SKM-1 (cell line): ENCODE data around the gene TNFRSF14.
"Not testable (repeated sequence)": the region's sequence is repeated elsewhere in the genome, so short reads cannot be mapped to it uniquely, and the experiment has no call there.

Experiments used
- DNase-seq: peaks from one replicate; lab custom pipeline; 2025; ENCODE audit not compliant: unreplicated experiment; lab: John Stamatoyannopoulos, UW

TNFRSF14 gene

GRCh38 chr1:2538376-2538775, 17.8 kb upstream of the TNFRSF14 start:
- no peak for DNase-seq

DNA sequence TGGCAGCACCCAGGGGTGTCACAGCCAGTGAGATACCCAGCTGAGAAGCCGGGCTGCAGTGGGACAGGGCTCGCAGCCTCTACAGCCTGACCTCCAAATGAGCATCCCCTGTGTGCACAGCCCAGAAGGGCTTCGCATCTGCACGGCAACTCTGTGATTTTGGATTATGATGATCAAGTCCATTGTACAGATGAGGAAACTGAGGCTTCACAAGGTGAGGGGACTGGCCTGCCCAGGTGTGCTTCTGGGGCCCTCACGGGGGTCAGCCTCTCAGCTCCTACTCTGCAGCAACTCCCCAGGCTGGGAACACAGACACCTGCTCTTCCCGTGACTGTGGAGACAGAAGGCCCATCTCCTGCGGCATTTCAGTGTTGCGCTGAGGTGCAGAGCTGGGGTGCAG, 17.3 kb upstream of the TNFRSF14 start:
- DNase-seq = no peak

DNA sequence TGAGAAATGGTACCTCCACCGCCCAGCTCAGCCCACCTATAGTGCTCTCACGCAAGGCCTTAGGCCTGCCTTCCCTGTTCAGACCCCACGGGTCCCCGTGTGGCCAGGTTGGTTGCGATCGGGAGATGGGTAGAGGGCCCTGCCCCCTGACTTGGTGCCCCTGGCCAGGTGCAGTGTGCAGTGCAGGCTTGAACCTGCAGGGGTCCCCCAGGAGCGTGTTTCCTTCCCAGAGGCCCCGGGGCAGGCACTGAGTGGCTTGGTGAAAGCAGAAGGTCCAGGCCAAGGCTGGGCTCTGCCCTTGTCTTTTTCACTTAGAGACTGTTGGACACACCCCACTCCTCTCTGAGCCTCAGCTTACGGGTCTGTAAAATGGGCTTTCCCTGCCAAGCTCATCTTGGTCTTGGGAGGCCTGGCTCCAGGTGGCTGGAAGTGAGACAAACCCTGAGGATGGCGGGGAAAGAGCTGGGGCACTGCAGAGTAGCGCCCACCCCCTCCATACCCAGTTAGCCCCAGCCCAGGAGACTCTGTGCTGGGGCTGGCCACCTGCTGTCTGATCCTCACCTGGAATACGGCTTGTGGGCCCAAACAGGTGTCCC, 16.8 kb upstream of the TNFRSF14 start:
- DNase-seq = no peak

- no peak for DNase-seq
Observed at GRCh38 chr1:2540816-2541492, 15.2 kb upstream of the TNFRSF14 start.

DNA sequence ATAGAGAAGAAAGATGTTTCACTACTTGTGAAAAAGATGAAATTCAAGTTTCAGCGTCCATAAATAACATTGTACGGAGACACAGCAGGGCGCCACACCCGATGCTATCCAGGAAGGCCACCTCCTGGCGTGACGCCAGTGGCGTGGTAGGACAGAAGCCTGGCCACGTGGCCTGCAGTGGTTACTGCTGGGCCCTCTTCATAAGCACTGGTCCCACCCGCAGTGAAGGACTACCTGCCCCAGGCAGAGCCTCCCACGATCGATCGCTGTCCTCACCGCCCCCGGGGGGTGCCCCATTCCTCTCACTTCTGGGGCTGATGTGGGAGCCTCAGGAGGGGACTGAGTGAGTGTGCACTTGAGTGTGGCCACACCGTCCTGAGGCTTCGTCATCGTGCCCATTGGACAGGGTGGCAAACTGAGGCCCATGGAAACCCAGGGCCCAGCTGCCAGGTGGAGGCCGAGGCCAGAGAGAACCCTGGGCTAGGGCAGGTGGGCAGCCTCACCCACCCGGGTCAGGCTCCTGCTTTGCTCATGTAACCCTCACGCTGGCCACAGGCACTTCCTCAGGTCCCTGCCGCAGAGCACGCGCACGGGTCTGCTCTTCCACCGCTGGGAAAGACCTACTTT, 14.4 kb upstream of the TNFRSF14 start:
- DNase-seq = no peak

DNA sequence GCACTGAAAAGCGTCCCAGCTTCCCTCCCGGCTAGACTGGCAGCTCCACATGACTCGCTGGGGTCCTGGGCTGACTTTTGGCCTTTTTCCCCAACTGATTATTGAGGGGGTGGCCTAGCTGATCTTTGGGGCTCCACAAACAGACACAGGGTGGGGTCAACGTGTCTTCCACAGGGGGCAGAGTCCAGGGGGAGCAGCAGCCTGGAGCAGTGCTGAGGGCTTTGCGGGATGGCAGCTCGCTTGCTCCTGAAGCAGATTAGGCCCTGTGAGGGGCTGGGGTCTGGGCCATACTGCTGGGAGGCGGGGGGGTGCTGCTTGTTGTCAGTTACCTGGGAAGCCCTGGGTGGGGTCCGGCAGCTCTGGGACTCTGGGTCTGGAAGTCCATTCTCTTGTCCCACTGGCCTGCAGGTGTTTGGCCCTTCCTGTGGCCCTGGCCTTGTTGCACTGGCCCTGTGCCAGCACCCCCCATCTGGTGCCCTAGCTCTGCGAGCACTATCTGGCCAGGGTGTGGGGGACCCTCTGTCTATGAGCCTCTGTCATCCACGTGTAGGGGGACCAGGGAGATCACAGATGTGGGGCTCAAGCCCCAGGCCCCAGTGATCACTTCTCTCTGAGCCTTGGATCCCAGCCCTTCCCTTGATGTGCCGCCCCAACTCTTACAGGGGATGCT, 13.8 kb upstream of the TNFRSF14 start:
- no peak for DNase-seq

GRCh38 chr1:2543543-2544092, 12.6 kb upstream of the TNFRSF14 start:
- DNase-seq = no peak

DNA sequence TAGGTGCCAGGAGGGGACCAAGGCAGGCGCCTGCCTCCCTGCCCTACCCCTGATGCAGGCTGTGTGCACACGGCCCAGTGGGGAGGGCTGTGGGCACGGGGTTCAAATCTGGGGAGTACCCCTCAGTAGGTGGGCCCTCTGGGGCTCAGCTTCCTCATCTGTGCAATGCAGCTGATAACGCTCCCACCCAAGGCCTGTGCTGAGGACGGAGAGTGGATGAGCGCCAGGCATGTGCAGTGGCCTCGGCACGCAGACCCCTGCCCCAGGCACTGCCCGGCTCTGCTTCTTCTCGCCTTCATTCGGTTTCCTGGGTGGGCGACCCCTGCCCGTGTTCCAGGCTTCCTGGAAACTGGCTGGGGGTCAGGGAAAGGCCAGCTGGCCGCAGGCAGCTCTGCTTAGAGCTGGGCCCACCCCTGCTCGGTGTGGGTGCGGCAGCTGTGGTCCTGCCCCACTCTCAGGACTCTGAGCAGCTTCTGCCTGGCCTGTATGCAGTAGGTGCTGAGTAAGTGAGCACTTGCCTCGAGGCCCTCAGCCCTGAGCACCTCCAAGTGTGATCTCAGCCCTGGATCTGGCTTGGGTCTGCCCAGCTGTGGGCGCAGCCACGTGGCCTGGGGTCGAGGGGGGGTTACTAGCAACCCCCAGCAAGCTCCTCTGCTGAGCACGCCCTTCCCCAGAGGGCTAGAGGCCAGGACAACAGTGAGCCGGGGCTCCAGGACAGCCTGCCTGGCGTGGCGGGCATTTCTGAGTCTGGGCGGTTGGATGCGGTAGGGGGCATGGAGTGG, 11.9 kb upstream of the TNFRSF14 start:
- DNase-seq = no peak

DNA sequence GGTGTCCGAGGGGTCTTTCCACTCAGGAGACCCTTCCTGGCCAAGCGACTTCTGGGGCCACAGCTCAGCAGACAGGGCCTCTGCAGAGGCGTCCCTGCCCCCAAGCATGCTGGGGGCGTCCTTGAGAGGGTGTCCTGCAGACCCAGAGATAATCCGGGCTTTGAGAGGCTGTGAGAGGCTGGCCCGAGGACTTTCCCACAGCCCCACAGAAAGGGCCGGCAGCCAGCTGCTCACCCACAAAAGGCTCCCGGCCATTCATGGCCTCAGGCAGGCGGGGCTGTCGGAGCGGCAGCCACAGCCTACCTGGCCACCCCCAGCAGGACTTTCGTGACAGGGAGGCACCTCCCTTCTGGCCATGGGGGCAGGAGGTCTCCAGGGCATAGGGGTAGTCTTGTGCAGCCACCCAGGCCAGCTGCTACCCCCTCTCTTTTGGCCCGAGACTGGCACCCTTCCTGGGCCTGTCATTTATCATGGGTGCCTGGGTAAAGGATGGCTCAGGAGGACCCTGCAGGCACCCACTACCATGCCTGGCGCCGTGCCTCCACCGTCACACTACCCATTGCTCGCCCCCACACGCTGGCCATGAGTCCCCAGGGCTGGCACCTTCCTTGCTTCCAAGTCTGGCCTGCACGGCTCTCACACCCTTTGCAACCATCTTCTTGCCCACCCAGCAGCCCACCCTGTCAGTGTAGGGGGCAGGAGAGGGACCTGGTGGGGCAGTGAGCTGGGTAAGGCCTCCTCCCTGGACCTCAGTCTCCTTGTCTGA, 11.1 kb upstream of the TNFRSF14 start:
- DNase-seq = no peak

- DNase-seq = no peak
Observed at GRCh38 chr1:2545754-2546514, 10.2 kb upstream of the TNFRSF14 start.

- no peak for DNase-seq
Observed at GRCh38 chr1:2546515-2547209, 9.5 kb upstream of the TNFRSF14 start.

GRCh38 chr1:2547210-2548067, 8.7 kb upstream of the TNFRSF14 start:
- DNase-seq = no peak

GRCh38 chr1:2548068-2548589, 8.0 kb upstream of the TNFRSF14 start:
- peak; percentile 39 for DNase-seq

DNA sequence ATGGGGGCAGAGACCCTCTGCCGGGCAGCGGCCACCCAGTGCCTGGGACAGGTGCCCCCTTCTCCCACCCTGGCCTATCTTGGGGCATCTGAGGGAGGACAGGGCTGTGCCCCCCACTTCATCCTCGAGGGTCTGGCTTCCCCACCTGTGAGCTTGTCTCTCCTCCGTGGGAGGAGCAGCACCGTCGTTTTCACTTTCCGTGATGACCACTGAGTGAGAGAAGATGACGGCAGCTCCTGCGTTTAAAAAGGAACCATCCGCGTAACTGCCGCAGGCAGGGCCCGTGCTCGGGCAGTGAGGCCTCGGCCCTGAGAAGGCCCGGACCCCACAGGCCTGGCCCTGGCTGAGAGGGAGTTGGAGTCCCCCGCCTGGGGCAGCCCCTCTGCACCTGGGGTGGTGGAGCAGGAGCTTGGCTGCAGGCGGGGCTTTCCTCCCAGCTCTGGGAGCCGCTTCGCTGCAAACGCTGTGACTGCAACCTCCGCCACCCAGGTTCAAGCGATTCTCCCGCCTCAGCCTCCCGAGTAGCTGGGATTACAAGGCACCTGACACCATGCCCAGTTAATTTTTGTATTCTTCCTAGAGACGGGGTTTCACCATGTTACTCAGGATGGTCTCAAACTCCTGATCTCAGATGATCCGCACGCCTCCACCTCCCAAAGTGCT, 6.7 kb upstream of the TNFRSF14 start:
- not testable (repeated sequence) for DNase-seq

DNA sequence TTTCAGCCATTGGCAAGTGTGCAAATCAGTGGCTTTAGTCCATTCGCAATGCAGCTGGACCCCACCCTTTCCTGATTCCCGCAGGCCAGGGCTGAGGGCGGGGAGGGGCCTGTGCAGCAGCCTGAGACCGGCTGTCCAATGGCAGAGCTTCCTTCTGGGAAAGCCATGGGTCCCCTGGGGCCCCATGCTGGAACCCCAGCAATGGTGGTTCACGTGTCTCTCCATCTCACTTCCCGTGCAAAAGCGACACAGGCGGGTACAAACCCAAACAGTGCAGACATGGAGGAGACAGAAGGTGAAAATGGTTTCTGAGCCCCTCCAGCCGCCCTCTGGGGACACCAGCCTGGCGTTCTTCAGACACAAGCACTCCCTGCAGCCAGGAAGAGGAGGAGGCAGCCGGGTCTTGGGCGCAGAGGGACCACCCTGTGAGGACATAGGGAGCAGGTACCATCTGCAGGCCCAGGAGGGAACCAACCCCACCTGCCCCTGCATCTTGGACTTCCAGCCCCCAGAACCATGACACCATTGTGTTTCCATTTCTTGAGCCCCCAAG, 5.8 kb upstream of the TNFRSF14 start:
- DNase-seq = not testable (repeated sequence)

DNA sequence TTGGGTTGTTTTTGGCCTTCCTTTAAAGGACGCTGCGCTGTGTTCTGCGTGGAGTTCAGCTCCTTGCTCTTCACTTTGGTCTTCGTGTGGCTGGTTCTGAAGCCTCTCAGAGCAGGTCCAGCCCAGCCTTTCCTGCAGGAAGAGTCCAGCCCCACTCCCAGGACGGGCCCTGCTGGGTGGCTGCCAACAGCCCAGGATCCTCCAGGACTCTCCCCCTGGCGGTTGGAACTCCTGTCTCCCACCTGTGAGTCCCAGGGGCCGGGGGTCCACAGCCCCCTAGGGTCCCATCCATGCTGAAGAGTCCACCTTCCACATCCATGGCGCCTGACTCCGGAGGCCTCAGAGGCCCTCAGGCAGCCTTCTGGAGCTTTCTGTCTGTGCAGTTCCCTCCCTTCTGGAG, 4.6 kb upstream of the TNFRSF14 start:
- DNase-seq = not testable (repeated sequence)

GRCh38 chr1:2552189-2552588, 4.0 kb upstream of the TNFRSF14 start:
- no peak for DNase-seq
